VCaP (cell line): ENCODE data around the gene COQ10A.

ENCODE experiments used
- H3K27ac ChIP-seq: fragments of 450-650 bp; 2 replicates; pipeline ENCODE4 v1.5.1; 2017
- TF ChIP-seq, protein P1 (sequence below): fragments of 450-650 bp; conservative IDR thresholded peaks from 2 replicates; pipeline ENCODE4 v1.5.1; 2017; ENCODE audit warnings: mild to moderate bottlenecking, moderate library complexity

The COQ10A gene

DNA sequence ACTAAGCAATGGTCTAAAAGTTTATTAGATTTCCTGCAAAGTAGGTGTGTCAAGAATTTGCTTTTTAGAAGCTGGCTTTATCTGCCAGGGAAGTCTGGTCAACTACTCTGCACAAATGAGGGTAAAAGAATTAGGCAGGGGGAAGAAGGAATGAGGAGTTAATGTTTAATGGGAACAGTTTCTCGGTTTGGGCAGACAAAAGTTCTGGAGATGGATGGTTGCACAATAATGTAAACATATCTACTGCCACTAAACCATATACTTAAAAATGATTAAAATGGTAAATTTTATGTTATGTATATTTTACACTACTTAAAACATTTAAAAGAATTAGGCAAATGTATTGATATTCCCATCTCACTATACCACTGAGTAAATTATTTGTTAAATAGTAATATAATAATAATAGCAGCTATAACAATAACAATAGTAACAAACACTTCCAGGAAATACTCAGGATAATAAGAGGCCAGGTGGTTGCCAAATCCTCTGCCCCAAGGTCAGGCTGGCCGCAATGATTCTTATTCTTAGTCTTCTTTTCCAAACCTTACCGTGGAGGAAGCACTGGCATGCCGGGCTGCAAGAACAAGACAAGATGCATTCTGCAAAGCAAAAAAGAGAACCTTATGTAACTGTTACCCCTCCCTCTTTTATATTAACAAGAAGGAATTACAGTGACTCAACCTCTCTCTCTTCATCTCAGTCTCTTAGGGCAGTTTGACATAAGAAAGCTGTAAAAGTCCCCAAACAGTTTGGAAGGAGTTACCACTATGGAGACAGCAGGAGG, 19.5 kb downstream of the COQ10A start:
- TF ChIP-seq, protein P1, sequence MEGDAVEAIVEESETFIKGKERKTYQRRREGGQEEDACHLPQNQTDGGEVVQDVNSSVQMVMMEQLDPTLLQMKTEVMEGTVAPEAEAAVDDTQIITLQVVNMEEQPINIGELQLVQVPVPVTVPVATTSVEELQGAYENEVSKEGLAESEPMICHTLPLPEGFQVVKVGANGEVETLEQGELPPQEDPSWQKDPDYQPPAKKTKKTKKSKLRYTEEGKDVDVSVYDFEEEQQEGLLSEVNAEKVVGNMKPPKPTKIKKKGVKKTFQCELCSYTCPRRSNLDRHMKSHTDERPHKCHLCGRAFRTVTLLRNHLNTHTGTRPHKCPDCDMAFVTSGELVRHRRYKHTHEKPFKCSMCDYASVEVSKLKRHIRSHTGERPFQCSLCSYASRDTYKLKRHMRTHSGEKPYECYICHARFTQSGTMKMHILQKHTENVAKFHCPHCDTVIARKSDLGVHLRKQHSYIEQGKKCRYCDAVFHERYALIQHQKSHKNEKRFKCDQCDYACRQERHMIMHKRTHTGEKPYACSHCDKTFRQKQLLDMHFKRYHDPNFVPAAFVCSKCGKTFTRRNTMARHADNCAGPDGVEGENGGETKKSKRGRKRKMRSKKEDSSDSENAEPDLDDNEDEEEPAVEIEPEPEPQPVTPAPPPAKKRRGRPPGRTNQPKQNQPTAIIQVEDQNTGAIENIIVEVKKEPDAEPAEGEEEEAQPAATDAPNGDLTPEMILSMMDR = no peak
- no peak overlapping the region for H3K27ac ChIP-seq

DNA sequence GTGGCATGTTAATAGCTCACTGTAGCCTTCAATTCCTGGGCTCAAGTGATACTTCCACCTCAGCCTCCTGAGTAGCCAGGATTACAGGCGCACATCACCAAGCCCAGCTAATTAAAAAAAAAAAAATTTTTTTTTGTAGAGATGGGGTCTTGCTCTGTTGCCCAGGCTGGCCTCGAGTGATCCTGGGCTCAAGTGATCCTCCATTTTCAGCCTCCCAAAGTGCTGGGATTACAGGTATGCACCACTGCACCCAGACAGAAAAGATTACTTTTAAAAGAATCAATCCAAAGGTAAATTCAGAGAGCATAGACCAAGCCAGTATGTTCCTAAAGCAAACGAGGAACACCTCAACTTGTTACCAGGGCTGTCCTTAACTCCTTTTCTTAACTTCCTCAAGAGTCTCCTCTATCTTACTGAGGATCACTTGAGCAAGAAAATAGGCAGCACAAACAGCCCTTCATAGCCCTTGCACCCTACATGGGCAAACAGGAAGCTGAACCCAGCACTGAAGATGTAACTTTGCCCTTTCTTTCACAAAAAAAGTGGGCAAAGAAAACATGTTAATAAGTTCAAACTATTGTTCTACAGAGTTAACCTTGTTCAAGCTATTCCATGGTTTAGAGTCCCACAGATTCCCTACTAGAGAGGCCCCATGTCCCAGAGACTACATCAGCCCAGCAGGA, 22.1 kb downstream of the COQ10A start:
- TF ChIP-seq, protein P1 = no peak
- no peak overlapping the region for H3K27ac ChIP-seq

DNA sequence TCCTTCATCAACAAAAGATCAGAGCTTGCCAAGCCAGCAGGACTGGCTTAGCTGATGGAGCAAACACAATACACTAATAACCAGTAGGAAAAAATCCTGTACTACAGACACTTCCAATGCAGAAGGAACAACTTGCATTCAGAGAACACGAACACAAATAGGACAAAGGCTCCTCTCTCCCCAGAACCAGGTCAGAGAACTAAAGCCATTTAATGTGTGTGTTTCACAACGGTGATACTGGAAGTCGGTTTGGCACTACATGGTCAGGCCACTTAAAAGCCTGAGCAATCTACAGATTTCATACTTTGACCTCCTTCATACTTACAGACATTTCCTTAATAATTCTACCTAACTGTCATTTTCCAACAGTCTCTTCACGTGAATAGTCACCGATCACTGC, 27.1 kb downstream of the COQ10A start:
- TF ChIP-seq, protein P1 = no peak
- H3K27ac ChIP-seq = peak overlapping the region; percentile 35; the same call in 1 of the 2 replicates

DNA sequence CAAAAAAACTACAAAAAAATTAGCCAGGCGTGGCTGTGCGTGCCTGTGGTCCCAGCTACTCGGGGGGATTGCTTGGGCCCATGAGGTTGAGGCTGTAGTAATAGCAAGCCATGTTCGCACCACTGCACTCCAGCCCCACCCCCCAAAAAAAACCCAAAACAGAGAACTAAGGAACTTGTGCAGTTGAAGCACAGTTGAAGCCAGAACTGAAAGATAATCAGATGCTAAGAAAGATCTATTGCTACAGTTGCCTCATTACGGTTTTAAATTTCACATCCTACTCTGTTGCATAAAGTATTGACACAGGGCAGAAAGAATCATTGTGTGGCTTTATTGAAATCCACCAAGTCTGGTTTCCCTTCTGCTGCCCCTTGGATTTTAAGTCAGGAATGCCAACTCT, 29.6 kb downstream of the COQ10A start:
- H3K27ac ChIP-seq = no peak overlapping the region
- TF ChIP-seq, protein P1 = no peak

DNA sequence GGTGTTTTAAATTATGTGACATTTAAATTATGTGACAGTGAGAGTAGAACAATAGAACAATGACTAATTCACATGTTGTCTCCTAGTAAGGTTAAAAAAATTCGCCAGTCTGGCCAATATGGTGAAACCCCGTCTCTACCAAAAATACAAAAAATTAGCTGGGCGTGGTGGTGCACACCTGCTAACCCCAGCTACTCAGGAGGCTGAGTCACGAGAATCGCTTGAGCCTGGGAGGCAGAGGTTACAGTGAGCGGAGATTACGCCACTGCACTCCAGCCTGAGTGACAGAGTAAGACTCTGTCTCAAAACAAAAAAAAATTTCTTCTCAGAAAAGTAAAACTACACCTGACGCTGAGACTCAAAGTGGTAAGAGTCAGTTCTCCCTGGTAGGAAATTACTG, 30.7 kb downstream of the COQ10A start:
- H3K27ac ChIP-seq = peak overlapping the region; percentile 97
- TF ChIP-seq, protein P1 = no peak

DNA sequence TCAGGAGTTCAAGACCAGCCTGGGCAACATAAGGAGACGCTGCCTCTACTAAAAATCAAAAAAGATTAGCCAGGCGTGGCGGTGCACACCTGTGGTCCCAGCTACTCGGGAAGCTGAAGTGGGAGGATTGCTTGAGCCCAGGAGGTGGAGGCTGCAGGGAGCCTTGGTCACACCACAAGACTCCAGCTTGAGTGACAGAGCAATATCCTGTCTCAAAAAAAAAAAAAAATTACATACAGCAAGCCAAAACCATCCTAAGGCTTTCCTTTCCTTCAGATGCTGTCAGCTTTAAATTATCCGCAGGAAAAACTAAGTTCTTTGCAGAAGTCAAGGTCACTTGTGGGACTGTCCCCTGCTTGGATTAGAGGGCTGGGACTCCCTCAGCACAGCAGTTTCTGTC, 32.1 kb downstream of the COQ10A start:
- peak overlapping the region; percentile 97 for H3K27ac ChIP-seq
- TF ChIP-seq, protein P1 = no peak

DNA sequence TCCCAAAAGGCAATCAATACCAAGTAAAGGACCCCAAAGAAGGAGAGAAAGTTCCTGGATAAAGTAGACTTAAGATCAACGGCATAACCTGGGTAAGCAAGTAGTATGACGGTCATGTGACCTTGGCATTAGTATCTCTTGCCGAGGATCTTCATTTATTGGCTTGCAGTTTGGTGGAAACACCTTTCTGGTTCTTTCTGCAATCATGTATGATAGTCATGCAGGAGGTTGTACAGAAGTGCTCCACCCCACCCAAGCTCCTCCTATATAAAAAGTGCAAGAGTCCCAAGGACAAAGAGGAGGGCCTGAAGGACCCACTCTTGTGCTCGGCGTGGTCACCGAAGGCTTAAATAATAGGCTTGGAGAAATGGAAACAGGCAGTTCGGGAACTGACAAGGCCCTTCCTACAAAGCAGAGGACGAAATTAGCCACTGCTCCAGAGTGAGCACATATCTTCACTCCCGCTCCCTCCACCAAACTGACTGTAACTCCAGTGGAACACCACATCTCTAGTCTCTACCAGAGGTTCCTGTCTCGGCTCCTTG, 32.6 kb downstream of the COQ10A start:
- TF ChIP-seq, protein P1 = no peak
- H3K27ac ChIP-seq = peak overlapping the region; percentile 97
